BLaER1 (cell line): ENCODE measurements around the gene TBL2.
"Not testable (repeated sequence)": the region's sequence is repeated elsewhere in the genome, so short reads cannot be mapped to it uniquely, and the experiment has no call there.

Experiments used
- H3K27ac ChIP-seq: shearing (Covaris generic); formaldehyde crosslinking; 2 replicates; pipeline ENCODE4 v1.8.1; 2022
- H3K27me3 ChIP-seq: shearing (Covaris generic); formaldehyde crosslinking; 2 replicates; pipeline ENCODE4 v1.8.1; 2022
- H3K36me3 ChIP-seq: shearing (Covaris generic); formaldehyde crosslinking; 2 replicates; pipeline ENCODE4 v1.8.1; 2022
- H3K4me1 ChIP-seq: shearing (Covaris generic); formaldehyde crosslinking; 2 replicates; pipeline ENCODE4 v1.8.1; 2022
- H3K4me2 ChIP-seq: shearing (Covaris generic); formaldehyde crosslinking; 2 replicates; pipeline ENCODE4 v1.8.1; 2022
- H3K4me3 ChIP-seq: shearing (Covaris generic); formaldehyde crosslinking; 2 replicates; pipeline ENCODE4 v1.8.1; 2022
- H3K9ac ChIP-seq: shearing (Covaris generic); formaldehyde crosslinking; 2 replicates; pipeline ENCODE4 v1.8.1; 2022
- H3K9me3 ChIP-seq: shearing (Covaris generic); formaldehyde crosslinking; 2 replicates; pipeline ENCODE4 v1.8.1; 2022
- H4K20me1 ChIP-seq: shearing (Covaris generic); formaldehyde crosslinking; 2 replicates; pipeline ENCODE4 v1.8.1; 2022
- Cebpa-rat ChIP-seq: shearing (Covaris generic); IDR thresholded peaks from 2 replicates; pipeline ENCODE4 v1.8.1; 2022

Gene TBL2

GRCh38 chr7:73556208-73557107, 21.9 kb downstream of the TBL2 start:
- Histone ChIP-seq H3K27ac (peak overlapping the region; percentile 99), H3K36me3 (peaks cover 41% of the 10 kb centered on the region), H3K9me3 (no peaks in the 10 kb centered on the region), H3K4me1 (peaks cover 35% of the 10 kb centered on the region), H3K9ac (peak overlapping the region; percentile 97), H3K27me3 (no peaks in the 10 kb centered on the region), H4K20me1 (peaks cover 39% of the 10 kb centered on the region), H3K4me3 (peak overlapping the region; percentile 85), H3K4me2 (peak overlapping the region; percentile 97)
- no peak for TF ChIP-seq Cebpa-rat

- H3K4me1 ChIP-seq, result peaks cover 33% of the 10 kb centered on the region
- peaks cover 39% of the 10 kb centered on the region for H4K20me1 ChIP-seq
- H3K4me3 ChIP-seq, result peak overlapping the region; percentile 85; the same call in 1 of the 2 replicates
- no peak for TF ChIP-seq Cebpa-rat
- H3K36me3 ChIP-seq, result peaks cover 48% of the 10 kb centered on the region
- no peaks in the 10 kb centered on the region for H3K9me3 ChIP-seq
- H3K27ac ChIP-seq, result no peak overlapping the region
- no peaks in the 10 kb centered on the region for H3K27me3 ChIP-seq
- H3K9ac ChIP-seq, result no peak overlapping the region
- peak overlapping the region; percentile 97 for H3K4me2 ChIP-seq
Measured at GRCh38 chr7:73555411-73555982, 22.9 kb downstream of the TBL2 start.

DNA sequence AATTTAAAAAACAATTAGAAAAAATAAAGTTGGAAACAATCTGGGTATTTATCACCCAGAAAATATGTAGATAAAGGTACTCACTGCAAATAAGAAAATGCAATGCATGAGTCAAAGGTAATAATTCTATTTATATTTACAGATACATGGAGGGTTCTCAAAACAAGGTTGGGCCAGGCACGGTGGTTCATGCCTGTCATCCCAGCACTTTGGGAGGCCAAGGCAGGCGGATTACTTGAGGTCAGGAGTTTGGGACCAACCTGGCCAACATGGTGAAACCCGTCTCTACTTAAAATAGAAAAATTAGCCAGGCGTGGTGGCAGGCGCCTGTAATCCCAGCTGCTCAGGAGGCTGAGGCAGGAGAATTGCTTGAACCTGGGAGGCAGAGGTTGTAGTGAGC, 28.3 kb downstream of the TBL2 start:
- not testable (repeated sequence) for H3K4me2 ChIP-seq, H3K9ac ChIP-seq, H3K9me3 ChIP-seq, H3K4me1 ChIP-seq, H3K4me3 ChIP-seq, H3K27me3 ChIP-seq, H3K27ac ChIP-seq
- Histone ChIP-seq H4K20me1 (peaks cover 72% of the 10 kb centered on the region), H3K36me3 (peaks cover 92% of the 10 kb centered on the region)

DNA sequence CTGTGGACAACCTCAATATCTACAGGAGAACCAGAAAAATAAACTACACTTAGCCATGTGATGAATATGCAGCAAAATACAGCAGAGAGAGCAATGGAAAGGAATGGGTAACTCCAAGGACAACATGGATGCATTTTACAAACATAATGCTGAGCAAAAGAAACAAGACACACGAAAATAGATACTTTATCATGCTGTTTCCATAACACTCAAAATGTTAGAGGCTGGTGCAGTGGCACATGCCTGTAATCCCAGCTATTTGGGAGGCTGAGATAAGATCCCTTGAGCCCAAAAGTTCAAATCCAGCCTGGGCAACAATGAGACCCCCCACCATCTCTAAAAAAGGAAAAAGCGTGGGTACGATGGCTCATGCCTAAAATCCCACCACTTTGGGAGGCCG, 29.2 kb downstream of the TBL2 start:
- H3K9me3 ChIP-seq, result no peaks in the 10 kb centered on the region
- H3K27ac ChIP-seq, result no peak overlapping the region
- no peak overlapping the region for H3K4me2 ChIP-seq
- H3K4me1 ChIP-seq, result no peaks in the 10 kb centered on the region
- H3K9ac ChIP-seq, result no peak overlapping the region
- no peak overlapping the region for H3K4me3 ChIP-seq
- H4K20me1 ChIP-seq, result peaks cover 72% of the 10 kb centered on the region
- peaks cover 91% of the 10 kb centered on the region for H3K36me3 ChIP-seq
- no peak for TF ChIP-seq Cebpa-rat
- no peaks in the 10 kb centered on the region for H3K27me3 ChIP-seq

DNA sequence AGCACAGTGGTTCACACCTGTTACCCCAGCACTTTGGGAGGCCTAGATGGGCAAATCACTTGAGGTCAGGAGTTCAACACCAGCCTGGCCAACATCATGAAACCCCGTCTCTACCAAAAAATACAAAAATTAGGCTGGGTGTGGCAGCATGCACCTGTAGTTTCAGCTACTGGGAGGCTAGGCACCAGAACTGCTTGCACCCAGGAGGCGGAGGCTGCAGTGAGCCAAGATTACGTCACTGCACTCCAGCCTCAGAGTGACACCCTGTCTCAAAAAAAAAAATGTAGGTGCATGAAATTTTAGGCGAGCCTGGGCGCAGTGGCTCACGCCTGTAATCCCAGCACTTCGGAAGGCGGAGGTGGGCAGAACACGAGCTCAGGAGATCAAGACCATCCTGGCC, 30.5 kb downstream of the TBL2 start:
- Histone ChIP-seq H3K4me3 (no peak overlapping the region), H3K27ac (no peak overlapping the region), H3K9me3 (no peaks in the 10 kb centered on the region), H4K20me1 (peaks cover 77% of the 10 kb centered on the region), H3K4me1 (no peaks in the 10 kb centered on the region), H3K9ac (no peak overlapping the region), H3K4me2 (no peak overlapping the region), H3K36me3 (peaks cover 95% of the 10 kb centered on the region), H3K27me3 (no peaks in the 10 kb centered on the region)
- TF ChIP-seq Cebpa-rat, result no peak

GRCh38 chr7:73544678-73545077, 33.7 kb downstream of the TBL2 start:
- H3K27ac ChIP-seq, result no peak overlapping the region
- H3K27me3 ChIP-seq, result no peaks in the 10 kb centered on the region
- H3K9ac ChIP-seq, result no peak overlapping the region
- peaks cover 97% of the 10 kb centered on the region for H3K36me3 ChIP-seq
- H3K4me3 ChIP-seq, result no peak overlapping the region
- H3K4me2 ChIP-seq, result no peak overlapping the region
- no peaks in the 10 kb centered on the region for H3K4me1 ChIP-seq
- H4K20me1 ChIP-seq, result peaks cover 69% of the 10 kb centered on the region
- no peak for TF ChIP-seq Cebpa-rat
- no peaks in the 10 kb centered on the region for H3K9me3 ChIP-seq

GRCh38 chr7:73541722-73542121, 36.7 kb downstream of the TBL2 start:
- Histone ChIP-seq H4K20me1 (peaks cover 42% of the 10 kb centered on the region), H3K27ac (no peak overlapping the region), H3K4me3 (no peak overlapping the region), H3K4me2 (no peak overlapping the region), H3K4me1 (no peaks in the 10 kb centered on the region), H3K36me3 (peaks cover 98% of the 10 kb centered on the region), H3K27me3 (no peaks in the 10 kb centered on the region), H3K9me3 (no peaks in the 10 kb centered on the region), H3K9ac (no peak overlapping the region)
- TF ChIP-seq Cebpa-rat, result no peak

GRCh38 chr7:73539709-73540108, 38.7 kb downstream of the TBL2 start:
- no peaks in the 10 kb centered on the region for H3K4me1 ChIP-seq
- H3K4me3 ChIP-seq, result no peak overlapping the region
- TF ChIP-seq Cebpa-rat, result no peak
- no peak overlapping the region for H3K4me2 ChIP-seq
- no peak overlapping the region for H3K9ac ChIP-seq
- no peaks in the 10 kb centered on the region for H3K27me3 ChIP-seq
- peaks cover 30% of the 10 kb centered on the region for H4K20me1 ChIP-seq
- no peaks in the 10 kb centered on the region for H3K9me3 ChIP-seq
- peaks cover 99% of the 10 kb centered on the region for H3K36me3 ChIP-seq
- no peak overlapping the region for H3K27ac ChIP-seq

- Histone ChIP-seq H4K20me1 (peaks cover 18% of the 10 kb centered on the region), H3K36me3 (peaks cover 98% of the 10 kb centered on the region)
- not testable (repeated sequence) for H3K27me3 ChIP-seq, H3K4me1 ChIP-seq, H3K9me3 ChIP-seq, H3K4me2 ChIP-seq, H3K27ac ChIP-seq, H3K4me3 ChIP-seq, H3K9ac ChIP-seq
Measured at GRCh38 chr7:73538510-73538909, 39.9 kb downstream of the TBL2 start.

DNA sequence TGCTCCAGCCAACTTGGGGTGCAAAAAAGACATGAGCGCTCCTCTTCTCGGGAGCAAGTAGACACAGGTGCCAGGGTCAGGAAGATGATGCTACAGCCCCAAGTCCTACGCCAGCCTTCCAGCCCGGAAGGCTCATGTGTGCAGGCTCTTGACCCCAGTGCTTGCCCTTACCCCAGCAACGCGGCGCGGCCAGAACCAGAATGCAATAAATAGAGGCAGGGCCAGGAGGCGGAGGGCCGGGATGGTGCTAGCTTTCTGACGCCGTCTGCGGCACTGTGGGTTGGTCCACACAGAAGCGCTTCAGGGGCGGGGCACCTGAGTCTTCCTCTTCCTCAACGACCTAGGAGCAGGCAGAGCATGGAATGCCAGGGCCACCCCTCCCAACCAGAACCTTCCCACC, 41.3 kb downstream of the TBL2 start:
- no peak overlapping the region for H3K4me2 ChIP-seq
- 0 out of 2 replicates have a peak, but pooled peaks cover 15% of the 10 kb centered on the region for H4K20me1 ChIP-seq
- H3K9me3 ChIP-seq, result no peaks in the 10 kb centered on the region
- H3K4me3 ChIP-seq, result no peak overlapping the region
- peaks cover 98% of the 10 kb centered on the region for H3K36me3 ChIP-seq
- no peak overlapping the region for H3K9ac ChIP-seq
- H3K27me3 ChIP-seq, result no peaks in the 10 kb centered on the region
- TF ChIP-seq Cebpa-rat, result no peak
- no peaks in the 10 kb centered on the region for H3K4me1 ChIP-seq
- no peak overlapping the region for H3K27ac ChIP-seq
